Muscle layer of duodenum (tissue), 2 donors: ENCODE results near the gene STK25.

Experiments
- H3K27ac ChIP-seq: one replicate; pipeline ENCODE4 v1.7.0; 2013; ENCODE audit warnings: mild to moderate bottlenecking, low read length
- H3K27me3 ChIP-seq: one replicate; pipeline ENCODE4 v1.7.0; 2013; ENCODE audit warnings: low read depth, mild to moderate bottlenecking, control low read depth, low read length
- H3K36me3 ChIP-seq, 2 donors: one replicate each; pipeline ENCODE4 v1.7.0; 2013; ENCODE audit warnings: low read length in 2 of 2, control low read depth in 1 of 2, mild to moderate bottlenecking in 1 of 2; ENCODE audit not compliant: insufficient read depth in 2 of 2, control insufficient read depth in 1 of 2
- H3K4me1 ChIP-seq, 2 donors: one replicate each; pipeline ENCODE4 v1.7.0; 2013; ENCODE audit warnings: low read length in 2 of 2, mild to moderate bottlenecking in 2 of 2, control low read depth in 1 of 2, moderate library complexity in 1 of 2; ENCODE audit not compliant: insufficient read depth in 2 of 2, control insufficient read depth in 1 of 2
- H3K4me3 ChIP-seq, 2 donors: one replicate each; pipeline ENCODE4 v1.7.0; 2013; ENCODE audit warnings: low read length in 2 of 2, low read depth in 1 of 2, mild to moderate bottlenecking in 1 of 2
- H3K9me3 ChIP-seq, 2 donors: one replicate each; pipeline ENCODE4 v1.7.0; 2013; ENCODE audit warnings: low read length in 2 of 2, control low read depth in 1 of 2, mild to moderate bottlenecking in 1 of 2; ENCODE audit not compliant: control insufficient read depth in 1 of 2
- donor health status: healthy.

The STK25 gene

GRCh38 chr2:241547781-241548450 lies 39.5 kb upstream of the STK25 start:
- Histone ChIP-seq H3K4me3 (no peak overlapping the region), H3K36me3 (no peaks in the 10 kb centered on the region), H3K9me3 (no peaks in the 10 kb centered on the region), H3K27ac (no peak overlapping the region), H3K27me3 (no peaks in the 10 kb centered on the region), H3K4me1 (peaks cover 0 to 10% of the 10 kb centered on the region in 2 donors)

- Histone ChIP-seq H3K27ac (no peak overlapping the region), H3K9me3 (no peaks in the 10 kb centered on the region), H3K4me3 (no peak overlapping the region), H3K4me1 (peaks cover 0 to 10% of the 10 kb centered on the region in 2 donors), H3K36me3 (no peaks in the 10 kb centered on the region), H3K27me3 (peaks cover 3% of the 10 kb centered on the region)
These were observed 38.6 kb upstream of the STK25 start for GRCh38 chr2:241546771-241547498.

- H3K27me3 ChIP-seq = peaks cover 9% of the 10 kb centered on the region
- H3K36me3 ChIP-seq = no peaks in the 10 kb centered on the region
- H3K27ac ChIP-seq = no peak overlapping the region
- no peaks in the 10 kb centered on the region for H3K9me3 ChIP-seq
- H3K4me1 ChIP-seq = peaks cover 0 to 18% of the 10 kb centered on the region in 2 donors
- H3K4me3 ChIP-seq = no peak overlapping the region
These were observed 37.4 kb upstream of the STK25 start for GRCh38 chr2:241545523-241546473.

GRCh38 chr2:241545106-241545505 lies 36.7 kb upstream of the STK25 start:
- H3K27me3 ChIP-seq = peaks cover 9% of the 10 kb centered on the region
- H3K4me3 ChIP-seq = no peak overlapping the region
- peaks cover 0 to 16% of the 10 kb centered on the region in 2 donors for H3K4me1 ChIP-seq
- H3K36me3 ChIP-seq = no peaks in the 10 kb centered on the region
- no peaks in the 10 kb centered on the region for H3K9me3 ChIP-seq
- H3K27ac ChIP-seq = no peak overlapping the region

- no peaks in the 10 kb centered on the region for H3K36me3 ChIP-seq
- peaks cover 12% of the 10 kb centered on the region for H3K27me3 ChIP-seq
- H3K4me3 ChIP-seq = no peak overlapping the region
- peaks cover 0 to 15% of the 10 kb centered on the region in 2 donors for H3K4me1 ChIP-seq
- no peak overlapping the region for H3K27ac ChIP-seq
- H3K9me3 ChIP-seq = no peaks in the 10 kb centered on the region
These were observed 33.9 kb upstream of the STK25 start for GRCh38 chr2:241542278-241542605.

- no peaks in the 10 kb centered on the region for H3K36me3 ChIP-seq
- no peak overlapping the region for H3K27ac ChIP-seq
- peak overlapping the region in 1 of 2 donors; percentile 58 for H3K4me3 ChIP-seq
- no peaks in the 10 kb centered on the region for H3K9me3 ChIP-seq
- peaks cover 0 to 15% of the 10 kb centered on the region in 2 donors for H3K4me1 ChIP-seq
- H3K27me3 ChIP-seq = peaks cover 12% of the 10 kb centered on the region
These were observed 33.3 kb upstream of the STK25 start for GRCh38 chr2:241541564-241542277.

GRCh38 chr2:241540771-241541561 lies 32.6 kb upstream of the STK25 start:
- Histone ChIP-seq H3K36me3 (no peaks in the 10 kb centered on the region), H3K4me3 (peak overlapping the region; percentile 39 to 58), H3K27me3 (peaks cover 12% of the 10 kb centered on the region), H3K9me3 (no peaks in the 10 kb centered on the region), H3K27ac (no peak overlapping the region), H3K4me1 (peaks cover 0 to 15% of the 10 kb centered on the region in 2 donors)

GRCh38 chr2:241540401-241540770 lies 32.0 kb upstream of the STK25 start:
- peaks cover 12% of the 10 kb centered on the region for H3K27me3 ChIP-seq
- peak overlapping the region in 1 of 2 donors; percentile 58 for H3K4me3 ChIP-seq
- no peak overlapping the region for H3K27ac ChIP-seq
- H3K9me3 ChIP-seq = no peaks in the 10 kb centered on the region
- H3K4me1 ChIP-seq = peaks cover 0 to 15% of the 10 kb centered on the region in 2 donors
- no peaks in the 10 kb centered on the region for H3K36me3 ChIP-seq

GRCh38 chr2:241539616-241540374 lies 31.4 kb upstream of the STK25 start:
- Histone ChIP-seq H3K4me3 (no peak overlapping the region), H3K9me3 (no peaks in the 10 kb centered on the region), H3K36me3 (no peaks in the 10 kb centered on the region), H3K27ac (no peak overlapping the region), H3K4me1 (peaks cover 0 to 15% of the 10 kb centered on the region in 2 donors), H3K27me3 (peaks cover 12% of the 10 kb centered on the region)
